Epithelial cell of proximal tubule (primary cell): ENCODE measurements around the gene COG2. TPM values are rescaled to one million over a fixed set of nuclear protein-coding genes. Genes with fewer than 3 reads are reported as not detected.
"Not testable (repeated sequence)": the region's sequence is repeated elsewhere in the genome, so short reads cannot be mapped to it uniquely, and the experiment has no call there.

ENCODE experiments used
- DNase-seq: peaks from one replicate; pipeline ENCODE4 v3.0.0-alpha.2; 2011; ENCODE audit warnings: low read depth
- H3K4me3 ChIP-seq: 2 replicates; pipeline ENCODE4 v1.5.1; 2011; ENCODE audit warnings: low read depth, mild to moderate bottlenecking, low read length
- CTCF ChIP-seq: conservative IDR thresholded peaks from 2 replicates; pipeline ENCODE4 v1.5.1; 2012; ENCODE audit warnings: low read depth, mild to moderate bottlenecking, low read length
- total RNA-seq: library from RNA; depleted of rRNA; stranded (reverse); fragments of >200 nt; gene quantifications from 2 replicates; pipeline ENCODE4 v1.2.3, GENCODE V29; 2015

COG2 gene
- total RNA-seq, 1 donor from 2014 or later: 17.2 TPM

GRCh38 chr1:230650300-230650699, 8.0 kb downstream of the COG2 start:
- no peak for TF ChIP-seq CTCF

GRCh38 chr1:230651235-230651634, 9.0 kb downstream of the COG2 start:
- no peak for DNase-seq
- TF ChIP-seq CTCF: no peak
- H3K4me3 ChIP-seq: no peak overlapping the region

More at GRCh38 chr1:230650300-230650699, 8.0 kb downstream of the COG2 start:
- H3K4me3 ChIP-seq: no peak overlapping the region
- no peak for DNase-seq

- not testable (repeated sequence) for DNase-seq
These were observed 14.4 kb downstream of the COG2 start for GRCh38 chr1:230656719-230657118.

GRCh38 chr1:230658103-230658502, 15.8 kb downstream of the COG2 start:
- H3K4me3 ChIP-seq, DNase-seq: not testable (repeated sequence)

More at GRCh38 chr1:230656719-230657118, 14.4 kb downstream of the COG2 start:
- H3K4me3 ChIP-seq: not testable (repeated sequence)

GRCh38 chr1:230658691-230659090, 16.4 kb downstream of the COG2 start:
- DNase-seq: no peak
- no peak overlapping the region for H3K4me3 ChIP-seq
- no peak for TF ChIP-seq CTCF

GRCh38 chr1:230661976-230662375, 19.7 kb downstream of the COG2 start:
- DNase-seq: no peak
- no peak overlapping the region for H3K4me3 ChIP-seq
- TF ChIP-seq CTCF: no peak

GRCh38 chr1:230668227-230668626, 25.9 kb downstream of the COG2 start:
- H3K4me3 ChIP-seq: no peak overlapping the region
- no peak for DNase-seq
- no peak for TF ChIP-seq CTCF

- DNase-seq: no peak
- TF ChIP-seq CTCF: no peak
- H3K4me3 ChIP-seq: no peak overlapping the region
These were observed 27.3 kb downstream of the COG2 start for GRCh38 chr1:230669543-230669942.
